UCSD-AML1 (cell line): ENCODE results near the gene THOC6.

ENCODE experiments used
- DNase-seq: peaks from one replicate; lab custom pipeline; 2025; ENCODE audit not compliant: unreplicated experiment; lab: John Stamatoyannopoulos, UW

The THOC6 gene

DNA sequence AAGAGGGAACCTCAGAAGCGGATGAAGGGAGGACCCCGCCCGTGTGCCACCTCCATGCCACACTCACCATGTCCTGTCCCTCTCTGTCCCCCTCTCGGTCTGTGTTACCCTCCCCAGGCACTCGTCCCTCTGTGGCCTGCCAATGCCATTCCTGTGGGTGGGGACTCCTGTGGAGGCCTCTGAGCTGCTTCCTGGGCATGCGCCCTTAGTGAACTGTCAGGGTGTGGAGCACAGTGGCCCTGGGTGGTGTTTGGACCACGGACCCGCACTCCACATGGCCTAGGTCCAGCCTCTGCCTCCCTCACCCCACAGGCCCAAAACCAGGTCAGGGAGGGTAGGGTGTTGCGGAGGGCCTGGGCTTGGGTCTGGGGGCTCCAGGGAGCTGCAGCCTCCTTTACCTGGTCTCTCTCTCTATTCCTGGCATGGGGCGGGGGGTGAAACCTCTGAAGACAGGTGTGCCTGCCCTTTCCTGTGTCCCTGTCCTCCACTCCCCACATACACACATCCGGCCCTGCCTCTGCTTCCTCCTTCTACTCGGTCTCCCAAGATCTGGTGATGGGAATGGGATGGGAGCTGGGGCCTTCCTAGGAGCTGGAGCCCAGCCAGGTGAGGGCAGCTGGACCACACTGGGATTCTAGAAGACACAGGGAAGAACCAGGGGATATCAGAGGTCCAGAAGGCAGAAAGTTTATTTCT is 32.1 kb upstream of the THOC6 start:
- DNase-seq = no peak

DNA sequence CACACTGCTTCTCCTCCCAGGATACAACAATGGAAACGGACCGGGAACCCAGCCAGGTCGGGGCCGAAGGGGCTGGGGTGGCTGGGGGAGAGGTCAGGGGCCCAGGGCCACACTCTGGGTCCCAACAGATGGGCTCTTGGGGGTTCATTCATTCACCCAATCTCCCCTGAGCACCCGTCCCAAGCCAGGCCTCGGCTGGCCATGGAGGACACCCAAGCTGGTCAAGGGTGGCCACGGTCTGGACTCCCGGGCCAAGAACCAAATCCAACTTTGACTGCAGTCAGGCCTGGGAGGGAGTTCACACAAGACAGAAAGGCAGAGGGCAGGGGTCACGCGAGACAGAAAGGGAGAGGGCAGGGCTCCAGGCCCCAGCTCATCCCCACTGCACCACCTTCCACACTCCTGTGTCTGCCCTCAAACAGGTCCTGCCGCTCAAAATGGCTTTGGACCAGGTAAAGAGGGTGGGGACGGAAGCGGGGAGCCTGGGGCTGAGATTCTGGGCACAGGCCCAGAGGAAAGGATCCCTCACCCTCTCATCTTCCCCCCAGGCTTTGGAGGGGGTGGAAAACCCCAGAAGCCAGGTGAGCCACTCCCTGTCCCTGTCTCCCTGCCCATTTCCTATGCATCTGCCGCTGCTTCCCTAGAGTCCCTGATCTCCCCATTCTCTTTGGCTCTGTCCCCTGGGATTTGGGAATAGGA is 31.3 kb upstream of the THOC6 start:
- DNase-seq = no peak

DNA sequence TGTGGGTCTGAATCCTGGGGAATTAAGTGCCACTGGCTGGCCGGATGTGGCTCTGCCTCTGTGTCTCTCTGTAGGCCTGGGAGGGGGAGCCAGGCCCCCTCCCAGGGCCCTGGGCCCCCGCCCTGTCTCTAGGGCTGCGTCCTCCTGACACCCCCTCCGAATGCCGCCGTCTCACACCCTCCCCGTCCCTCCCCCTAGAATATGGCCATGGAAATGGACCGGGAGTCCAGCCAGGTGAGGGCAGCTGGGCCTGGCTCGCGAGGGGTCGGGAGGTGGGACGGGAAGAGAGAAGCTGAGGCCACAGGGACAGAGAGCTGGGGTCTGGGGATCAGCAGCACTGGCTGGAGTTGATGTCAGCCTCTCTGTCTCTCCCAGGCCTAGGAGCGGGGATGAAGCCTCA is 27.5 kb upstream of the THOC6 start:
- DNase-seq = no peak

DNA sequence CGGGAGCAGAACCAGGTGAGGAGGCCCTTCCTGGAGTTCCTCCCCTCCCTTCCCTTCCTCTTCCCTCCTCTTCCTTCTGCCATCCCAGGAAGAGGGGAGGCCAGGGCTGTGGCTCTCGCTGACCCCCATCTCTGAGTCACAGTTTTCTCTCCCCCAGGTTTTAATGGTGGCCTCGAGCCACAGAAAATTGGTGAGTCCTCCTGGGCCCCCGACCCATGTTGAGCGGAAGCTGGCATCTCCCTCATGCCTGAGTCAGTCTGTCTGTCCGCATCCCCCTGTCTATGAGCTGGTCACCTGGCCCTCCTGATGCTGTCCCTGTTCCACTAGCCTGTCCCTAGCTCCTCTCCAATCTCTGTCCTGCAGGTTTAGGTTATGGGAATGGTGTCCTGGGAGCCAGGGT is 23.9 kb upstream of the THOC6 start:
- no peak for DNase-seq

DNA sequence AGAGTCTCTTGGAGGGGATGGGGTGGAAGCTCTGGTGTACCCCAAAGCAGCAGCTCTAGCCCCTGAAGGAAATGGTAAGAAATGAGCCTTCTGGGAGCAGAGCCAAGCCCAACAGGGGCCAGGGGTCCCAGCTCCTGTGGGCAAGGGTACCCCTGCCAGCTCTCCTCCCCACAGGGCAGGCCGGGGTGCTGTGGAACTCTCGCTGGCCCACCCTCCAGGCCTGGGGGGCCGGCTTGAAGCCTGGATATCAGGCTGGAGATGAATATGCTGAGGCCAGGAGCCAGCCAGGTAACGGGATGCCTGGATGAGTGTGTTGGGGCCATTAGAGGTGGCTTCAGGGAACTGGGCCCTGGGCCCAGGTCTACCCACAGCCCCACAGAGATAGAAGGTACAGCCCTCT is 23.3 kb upstream of the THOC6 start:
- DNase-seq = no peak

DNA sequence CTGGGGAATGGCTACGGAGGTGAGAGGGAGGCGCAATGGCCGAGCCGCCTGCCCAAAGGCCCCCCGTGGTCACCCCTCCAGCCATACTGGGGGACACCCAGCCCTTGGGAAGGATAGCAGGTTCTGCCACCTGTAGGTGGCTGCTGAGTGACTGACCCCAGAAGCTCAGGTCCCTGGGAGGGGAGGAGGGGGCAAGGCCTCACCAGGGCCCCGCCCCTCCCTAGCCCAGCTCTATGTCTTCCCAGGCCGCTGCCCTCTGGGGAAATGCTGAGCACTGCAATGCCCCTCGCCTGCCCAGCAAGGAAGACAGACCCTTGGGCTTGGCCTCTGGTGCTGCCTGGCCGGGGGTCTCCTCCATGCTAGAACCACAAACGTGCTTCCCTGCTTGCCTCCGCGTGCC is 22.5 kb upstream of the THOC6 start:
- DNase-seq = no peak

DNA sequence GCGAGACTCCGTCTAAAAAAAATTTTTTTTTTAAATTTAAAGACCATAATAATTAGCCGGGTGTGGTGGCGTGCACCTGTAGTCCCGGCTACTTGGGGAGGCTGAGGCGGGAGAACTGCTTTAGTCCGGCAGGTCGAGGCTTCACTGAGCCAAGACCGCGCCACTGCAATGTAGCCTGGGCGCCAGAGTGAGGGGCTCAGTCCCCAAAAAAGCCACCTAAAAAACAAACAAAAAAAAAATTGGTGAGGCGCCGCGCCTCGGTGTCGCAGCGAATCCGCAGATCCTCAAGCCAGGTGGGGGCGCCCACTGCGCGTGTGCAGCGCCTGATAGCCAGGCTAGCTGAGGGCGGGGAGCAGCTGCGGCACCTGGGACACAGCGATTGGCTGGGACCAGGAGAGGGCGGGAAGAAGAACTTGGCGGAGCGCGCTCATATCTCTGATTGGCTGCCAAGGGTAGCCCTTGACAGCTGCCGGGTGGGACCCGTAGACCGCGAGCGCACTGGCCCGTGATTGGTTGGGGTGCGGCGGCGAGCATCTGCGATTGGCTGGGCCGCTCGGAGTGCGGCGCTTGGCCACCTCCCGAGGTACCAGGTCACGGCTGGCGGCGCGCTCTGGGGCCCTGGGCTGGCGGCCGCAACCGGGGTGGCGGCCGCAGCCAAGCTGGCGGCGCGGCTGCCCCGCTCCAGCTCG is 20.1 kb upstream of the THOC6 start:
- peak; percentile 99 for DNase-seq

DNA sequence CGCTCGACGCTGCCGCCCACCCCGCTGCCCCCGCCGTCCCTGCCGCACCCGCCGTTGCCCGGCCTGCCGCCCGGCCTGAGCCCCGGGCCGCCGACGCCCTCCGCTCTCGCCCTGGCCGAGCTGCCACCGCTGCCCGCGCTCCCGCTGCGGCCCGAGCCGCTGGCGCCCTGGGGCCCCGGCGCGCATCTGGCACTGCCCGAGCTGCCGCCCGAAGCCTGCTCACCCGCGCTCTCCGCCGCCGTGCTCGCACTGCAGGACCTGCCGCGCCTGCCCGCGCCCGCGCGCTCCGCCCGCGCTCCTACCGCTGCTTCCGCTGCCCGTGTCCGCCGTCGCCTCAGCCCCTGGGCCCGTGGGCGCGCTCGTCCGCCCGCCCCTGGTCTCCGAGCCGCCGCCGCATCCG is 19.5 kb upstream of the THOC6 start:
- DNase-seq = peak; percentile 46

DNA sequence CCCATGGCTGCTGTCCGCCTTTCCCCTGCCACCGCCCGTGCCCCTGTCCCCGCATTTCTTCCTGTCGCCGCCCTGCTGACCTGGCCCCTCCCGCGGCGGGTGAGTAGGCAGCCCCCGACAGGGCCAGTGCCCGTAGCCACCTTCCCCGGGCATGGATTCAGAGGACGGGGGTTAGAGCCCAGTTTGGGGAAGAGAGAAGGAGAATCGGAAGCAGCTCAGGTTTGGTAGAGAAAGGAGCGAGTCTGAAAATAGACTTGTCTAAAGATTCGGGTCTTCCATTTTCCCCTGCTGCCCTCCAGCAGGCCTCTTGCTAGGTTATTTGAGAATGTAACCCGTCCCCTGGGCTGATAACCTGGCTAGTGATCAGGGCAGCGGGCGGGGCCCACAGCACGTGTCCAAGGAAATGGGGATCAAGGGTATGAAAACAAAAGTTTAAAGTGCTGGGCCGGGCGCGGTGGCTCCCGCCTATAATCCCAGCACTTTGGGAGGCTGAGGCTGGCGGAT is 19.0 kb upstream of the THOC6 start:
- DNase-seq = peak; percentile 52

DNA sequence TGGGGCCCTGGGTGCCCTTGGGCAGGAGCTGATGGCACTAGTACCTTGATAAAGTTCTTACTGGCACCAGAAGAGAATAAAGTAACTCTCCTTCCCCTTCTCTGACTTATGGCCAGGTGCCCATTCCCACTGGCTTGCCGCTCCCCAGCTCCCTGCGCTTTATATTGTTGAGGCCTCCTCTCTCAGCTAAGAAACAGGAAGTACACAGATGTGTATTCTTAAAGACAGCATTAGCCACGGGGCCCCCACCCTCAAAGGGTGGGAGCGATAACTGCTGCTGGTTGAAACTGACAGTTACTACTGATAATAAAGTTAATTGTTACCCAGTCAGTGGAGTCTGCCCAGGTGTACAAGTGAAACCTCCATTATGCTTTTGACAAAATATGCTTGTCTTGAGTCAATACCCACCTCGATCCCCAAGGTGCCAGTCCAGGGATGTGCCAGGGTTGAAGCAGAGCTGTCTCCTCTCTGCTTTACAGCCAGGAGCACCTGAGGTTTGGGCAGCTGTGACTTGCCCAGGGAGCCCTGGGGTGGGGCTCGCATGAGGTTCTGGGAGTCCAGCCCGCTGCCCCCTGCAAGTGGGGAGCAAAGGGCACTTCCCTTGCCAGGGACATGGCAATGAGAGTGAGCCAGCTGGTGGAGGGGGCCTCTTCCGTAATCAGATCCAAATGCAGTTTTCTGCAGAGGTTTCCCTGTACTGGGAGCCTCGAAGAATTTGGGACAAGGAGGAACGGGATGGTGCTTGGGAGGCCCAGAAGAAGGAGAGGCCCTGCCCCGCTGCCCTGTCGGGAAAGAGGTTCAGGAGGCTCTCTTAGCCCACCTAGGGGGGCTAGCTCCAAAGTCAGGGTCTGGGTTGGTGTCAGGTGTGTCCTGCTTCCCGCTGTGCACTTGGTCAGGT is 16.5 kb upstream of the THOC6 start:
- DNase-seq = peak; percentile 51

DNA sequence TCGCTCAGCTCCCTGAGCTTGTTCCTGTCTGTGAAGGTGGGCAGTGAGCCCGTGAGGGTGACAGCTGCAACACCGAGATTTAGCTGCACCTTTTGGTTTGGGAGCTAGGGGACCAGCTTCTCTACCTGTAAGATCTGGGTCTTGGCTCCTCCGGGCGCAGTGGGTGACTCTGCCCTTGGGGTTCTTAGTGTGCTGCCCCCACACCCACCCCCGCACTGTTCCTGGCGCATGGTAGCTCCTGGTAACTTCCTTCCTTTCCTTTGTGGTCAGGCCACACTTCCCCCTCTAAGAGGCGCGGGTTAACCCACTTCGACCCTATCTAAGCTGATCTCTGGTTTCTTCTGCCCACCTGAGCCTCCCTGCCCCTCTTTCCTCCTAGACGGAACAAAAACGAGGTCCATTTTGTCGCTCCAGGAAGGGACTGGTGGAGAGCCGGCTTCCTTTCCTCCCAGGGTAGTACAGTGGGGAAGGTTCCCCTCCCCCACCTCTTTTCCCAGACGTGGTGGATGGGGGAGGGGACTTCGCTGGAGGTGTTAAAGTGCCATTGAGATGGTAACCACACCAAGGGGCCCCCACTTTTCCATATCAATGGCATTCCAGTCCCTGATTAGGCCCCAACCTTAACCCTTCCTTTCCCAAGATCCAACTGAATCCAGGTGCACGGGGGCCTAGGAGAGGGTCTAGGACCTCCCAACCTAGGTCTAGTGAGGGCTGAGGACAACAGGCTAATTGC is 15.7 kb upstream of the THOC6 start:
- DNase-seq = peak; percentile 82

DNA sequence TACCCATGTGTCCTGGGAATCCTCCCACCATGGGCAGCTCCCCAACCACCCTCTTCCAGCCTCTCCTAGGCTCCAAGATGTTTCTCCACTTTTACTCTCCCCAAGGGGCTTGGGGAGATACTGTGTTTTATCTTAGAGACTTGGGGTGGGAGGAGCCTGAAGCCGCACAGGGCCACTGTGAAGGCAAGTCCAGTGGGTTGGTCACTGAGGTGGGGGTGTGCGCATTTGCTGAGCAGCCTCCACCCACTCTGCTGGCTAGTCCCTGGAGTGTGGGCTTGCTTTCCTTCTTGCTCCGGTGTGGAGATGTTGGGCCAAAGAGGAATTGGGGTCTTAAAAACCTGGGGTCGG is 15.2 kb upstream of the THOC6 start:
- DNase-seq = no peak

DNA sequence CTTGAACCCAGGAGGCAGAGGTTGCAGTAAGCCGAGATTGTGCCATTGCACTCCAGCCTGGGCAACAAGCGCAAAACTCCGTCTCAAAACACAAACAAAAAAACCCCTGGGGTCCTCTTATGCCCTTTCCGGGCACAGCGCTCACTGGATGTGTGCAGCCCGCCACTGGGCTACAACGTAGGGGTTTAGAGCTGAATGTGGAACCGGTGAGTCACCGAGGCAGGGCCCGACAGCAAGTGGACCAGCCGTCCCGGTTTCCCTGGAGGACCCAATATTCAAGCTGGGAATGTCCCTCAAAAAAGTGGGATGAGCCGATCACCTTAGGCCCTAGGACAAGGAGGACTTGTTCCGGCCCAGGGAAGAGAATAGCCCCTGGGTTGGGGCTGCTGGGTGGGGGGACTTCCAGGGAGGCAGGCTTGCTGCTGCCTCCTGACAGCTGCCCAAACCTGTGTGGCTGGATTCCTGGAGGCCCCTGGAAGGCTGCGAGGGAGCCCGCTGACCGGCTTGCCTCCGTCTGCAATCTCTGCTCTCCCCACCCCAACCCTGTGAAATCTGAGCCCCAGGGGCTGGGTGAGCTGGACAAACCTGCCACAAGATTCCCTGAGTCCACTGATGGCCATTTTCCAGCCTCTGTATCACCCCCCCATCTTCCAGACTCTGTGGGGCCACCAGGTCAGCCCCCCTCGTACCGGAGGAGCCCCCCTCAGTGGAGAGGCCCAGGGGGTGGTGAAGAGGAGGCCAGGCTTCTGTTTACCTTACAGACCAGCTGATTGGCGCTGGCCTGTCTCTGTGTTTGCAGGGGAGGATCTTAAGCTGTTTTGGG is 14.1 kb upstream of the THOC6 start:
- DNase-seq = no peak

DNA sequence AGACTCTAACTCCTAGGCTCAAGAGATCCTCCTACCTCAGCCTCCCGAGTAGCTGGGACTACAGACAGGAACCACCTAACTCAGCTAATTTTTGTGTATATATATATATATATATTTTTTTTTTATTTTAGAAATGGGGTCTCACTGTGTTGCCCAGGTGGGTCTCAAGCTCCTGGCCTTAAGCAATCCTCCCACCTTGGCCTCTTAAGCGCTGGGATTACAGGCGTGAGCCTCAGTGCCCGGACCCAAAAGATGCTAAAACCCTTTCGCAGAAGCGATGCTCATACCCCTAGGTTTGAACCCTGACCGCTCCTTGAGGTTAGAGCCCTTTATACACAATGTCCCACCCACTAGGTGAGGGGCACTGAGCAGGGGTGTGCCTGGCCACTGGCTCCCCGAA is 13.3 kb upstream of the THOC6 start:
- DNase-seq = no peak

DNA sequence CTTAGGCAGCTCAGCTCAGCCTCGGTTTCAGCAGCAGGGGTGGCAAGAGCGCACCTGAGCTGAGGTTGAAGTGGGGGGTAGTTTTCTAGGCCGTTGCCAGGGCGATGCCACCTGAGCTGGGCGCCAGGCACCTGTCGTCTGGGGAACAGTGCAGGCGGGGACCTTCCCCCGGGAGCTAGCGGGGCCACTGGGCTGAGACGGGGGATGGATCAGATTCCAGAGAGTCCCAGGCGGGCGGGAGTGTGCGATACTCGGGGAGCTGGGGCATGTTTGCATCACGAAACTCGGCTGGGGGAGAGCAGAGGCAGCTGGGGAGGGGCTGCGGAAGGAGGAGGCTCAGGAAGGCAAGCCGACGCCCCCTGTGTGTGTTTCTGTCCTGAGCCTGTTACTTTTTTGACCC is 11.6 kb upstream of the THOC6 start:
- no peak for DNase-seq

DNA sequence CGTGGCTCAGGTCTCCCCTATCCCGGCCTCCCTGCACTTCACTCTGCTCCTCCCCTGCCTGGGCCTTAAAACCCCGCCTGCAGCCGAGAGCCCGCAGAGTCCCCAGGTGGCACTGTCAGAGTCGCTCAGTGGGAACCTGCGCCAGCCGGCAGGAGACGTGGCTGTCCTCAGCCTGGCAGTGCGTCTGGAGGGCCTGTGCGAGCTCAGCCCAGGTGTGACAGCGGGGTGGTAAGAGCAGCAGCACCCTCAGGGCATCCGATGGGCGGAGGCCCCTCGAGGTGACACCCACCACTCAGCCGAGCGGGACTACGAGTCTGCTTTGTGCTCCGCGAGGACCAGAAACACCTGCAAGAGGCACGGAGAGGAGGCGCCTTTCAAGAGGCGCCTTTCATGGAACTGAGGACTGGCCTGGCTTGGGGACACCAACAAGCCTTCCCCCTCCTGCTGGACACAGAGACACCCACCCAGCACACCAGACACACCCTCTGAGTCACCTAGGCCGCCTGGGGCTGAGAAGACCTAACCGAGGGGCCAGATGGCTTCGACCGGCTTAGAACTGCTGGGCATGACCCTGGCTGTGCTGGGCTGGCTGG is 10.9 kb upstream of the THOC6 start, which contains the start of gene CLDN9:
TSS of gene CLDN9 (plus strand) at position 96 of the 593 bp plus-strand sequence. CDS start at position 536, 440 bp downstream.
- no peak for DNase-seq

DNA sequence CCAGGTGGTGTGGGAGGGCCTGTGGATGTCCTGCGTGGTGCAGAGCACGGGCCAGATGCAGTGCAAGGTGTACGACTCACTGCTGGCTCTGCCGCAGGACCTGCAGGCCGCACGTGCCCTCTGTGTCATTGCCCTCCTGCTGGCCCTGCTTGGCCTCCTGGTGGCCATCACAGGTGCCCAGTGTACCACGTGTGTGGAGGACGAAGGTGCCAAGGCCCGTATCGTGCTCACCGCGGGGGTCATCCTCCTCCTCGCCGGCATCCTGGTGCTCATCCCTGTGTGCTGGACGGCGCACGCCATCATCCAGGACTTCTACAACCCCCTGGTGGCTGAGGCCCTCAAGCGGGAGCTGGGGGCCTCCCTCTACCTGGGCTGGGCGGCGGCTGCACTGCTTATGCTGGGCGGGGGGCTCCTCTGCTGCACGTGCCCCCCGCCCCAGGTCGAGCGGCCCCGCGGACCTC is 10.3 kb upstream of the THOC6 start:
- no peak for DNase-seq

DNA sequence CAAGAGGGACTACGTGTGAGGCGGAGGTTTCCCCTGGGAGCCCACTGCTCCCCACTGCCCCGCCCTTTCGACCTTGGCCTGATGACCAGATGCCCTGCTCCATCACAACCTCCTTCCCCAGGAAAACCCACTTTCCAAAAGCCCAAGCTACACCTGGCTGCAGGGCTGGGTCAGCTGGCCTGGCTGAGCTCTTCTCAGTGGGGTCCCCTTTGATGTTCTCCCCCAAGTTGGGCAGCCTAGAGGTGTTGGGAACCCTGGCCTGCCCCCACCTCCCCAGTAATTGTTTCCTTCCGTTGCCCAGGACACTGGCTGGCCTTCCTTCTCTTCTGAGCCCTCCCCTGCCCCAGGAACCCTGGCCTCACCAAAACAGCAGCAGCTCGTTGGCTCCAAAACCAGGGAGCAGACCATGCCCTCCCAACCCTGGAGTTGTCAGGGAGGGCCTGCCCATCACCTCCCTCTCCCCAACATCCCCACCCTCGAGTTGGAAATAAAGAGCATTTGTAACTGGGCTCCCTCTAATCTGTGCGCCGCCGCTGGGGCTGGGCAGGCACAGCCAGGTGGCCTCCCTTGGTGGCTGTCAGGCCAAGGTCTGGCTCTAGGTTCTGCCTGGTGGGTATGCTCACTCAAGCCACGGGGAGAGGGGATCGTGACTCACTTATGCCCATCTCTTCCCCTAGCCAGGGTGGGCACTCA is 9.7 kb upstream of the THOC6 start:
- DNase-seq = no peak
